ENCODE measurements around the gene CCDC50. TPM values are rescaled to one million over a fixed set of nuclear protein-coding genes. Genes with fewer than 3 reads are reported as not detected.

CCDC50 gene
- 31.4 and 32.2 TPM in 2 replicates for total RNA-seq (2014; rRNA removed; shearing (Covaris generic))
- total RNA-seq (2022), result 43.9 and 54.3 TPM in 2 replicates
- Bru-seq, nascent RNA, result percentile 88 among the genes with signal in this experiment
- BruChase-seq, experiment 1, labeled RNA remaining after a 6-hour chase, result percentile 69 among the genes with signal in this experiment
- BruChase-seq, experiment 2, labeled RNA remaining after a 2-hour chase, result percentile 77 among the genes with signal in this experiment
- long read RNA-seq, transcript CCDC50-202 (11 exons, 1,926 nt), result major isoform, 53 of 63 reads
- long read RNA-seq, partial matches to known transcripts, result 2 of 63 reads
- long read RNA-seq, other reads (novel, unspliced or antisense), result 8 of 63 reads

GRCh38 chr3:191328962-191329653 is at the start of gene CCDC50:
TSS of gene CCDC50 (plus strand) at chr3:191329394. CDS start at chr3:191329675, 281 bp downstream.
- peak within 1 kb of the TSS; percentile 62 for H3K27ac ChIP-seq (ENCODE audit: low read depth, low read length, poor library complexity, severe bottlenecking)
- H3K9me2 ChIP-seq (ENCODE audit: insufficient read depth, low read length), result no peaks in the 10 kb centered on the region
- peaks cover 57% of the 10 kb centered on the region for H3K4me1 ChIP-seq (ENCODE audit: insufficient read depth, low read length, poor library complexity, severe bottlenecking)
- ChIA-PET CTCF (ENCODE audit: unreplicated experiment) (no interaction called here), POLR2A (interaction anchor here (1.1 to 2.5 kb wide), 4 partner anchors 11 to 86 kb away, joined by 3 to 7 read pairs (median 6); no protein-coding TSS in a partner anchor)
- H4K20me1 ChIP-seq (ENCODE audit: insufficient read depth, low read length), result no peaks in the 10 kb centered on the region
- H3K79me2 ChIP-seq (ENCODE audit: insufficient read depth, low read depth, low read length), result peaks cover 46% of the 10 kb centered on the region
- no TSS peak for BruUV-seq (replicated peaks)
- H3K4me3 ChIP-seq (ENCODE audit: low read depth, low read length, poor library complexity, severe bottlenecking), result peak within 1 kb of the TSS; percentile 95
- DNase-seq (ENCODE audit: low spot score), result peak; percentile 82
- peak within 1 kb of the TSS; percentile 86 for H3K4me2 ChIP-seq (ENCODE audit: low read length)
- intact Hi-C loops (cut with micrococcal nuclease; ENCODE audit: unreplicated experiment), result loop anchor here (1.0 to 2.0 kb wide), 2 partner anchors 33 to 84 kb away; no protein-coding TSS in a partner anchor
- H3K36me3 ChIP-seq (ENCODE audit: insufficient read depth, low read length), result no peaks in the 10 kb centered on the region
- no peaks in the 10 kb centered on the region for H3K9me3 ChIP-seq (ENCODE audit: low read length)
- TF ChIP-seq EZH2phosphoT487 (IDR thresholded peaks at IDR 0.05; ENCODE audit: borderline replicate concordance, low read depth, low read length) (no peak), CTCF (conservative IDR thresholded peaks at IDR 0.05; ENCODE audit: low read length) (no peak)
- peak within 1 kb of the TSS; percentile 88 for H2AFZ ChIP-seq (ENCODE audit: low read length)

- H2AFZ ChIP-seq (ENCODE audit: low read length), result peak overlapping the region; percentile 72
- TF ChIP-seq EZH2phosphoT487 (IDR thresholded peaks at IDR 0.05; ENCODE audit: borderline replicate concordance, low read depth, low read length), result no peak
- TF ChIP-seq CTCF (conservative IDR thresholded peaks at IDR 0.05; ENCODE audit: low read length), result no peak
- H3K9me3 ChIP-seq (ENCODE audit: low read length), result 0 out of 2 replicates have a peak, but pooled peaks cover 7% of the 10 kb centered on the region
- no peaks in the 10 kb centered on the region for H3K79me2 ChIP-seq (ENCODE audit: insufficient read depth, low read depth, low read length)
- no peak overlapping the region for H3K4me2 ChIP-seq (ENCODE audit: low read length)
- no peak overlapping the region for H3K27ac ChIP-seq (ENCODE audit: low read depth, low read length, poor library complexity, severe bottlenecking)
- intact Hi-C loops (cut with micrococcal nuclease; ENCODE audit: unreplicated experiment), result no loop called here
- peaks cover 4% of the 10 kb centered on the region for H3K4me1 ChIP-seq (ENCODE audit: insufficient read depth, low read length, poor library complexity, severe bottlenecking)
- CTCF ChIA-PET (ENCODE audit: unreplicated experiment), result no interaction called here
- BruUV-seq (replicated peaks), result no TSS peak
- no peak for DNase-seq (ENCODE audit: low spot score)
- H4K20me1 ChIP-seq (ENCODE audit: insufficient read depth, low read length), result no peaks in the 10 kb centered on the region
- H3K36me3 ChIP-seq (ENCODE audit: insufficient read depth, low read length), result no peaks in the 10 kb centered on the region
- no peaks in the 10 kb centered on the region for H3K9me2 ChIP-seq (ENCODE audit: insufficient read depth, low read length)
- POLR2A ChIA-PET, result interaction anchor here (0.9 to 1.4 kb wide), 3 partner anchors 9 to 135 kb away, joined by 3 to 9 read pairs (median 3); no protein-coding TSS in a partner anchor
- no peak overlapping the region for H3K4me3 ChIP-seq (ENCODE audit: low read depth, low read length, poor library complexity, severe bottlenecking)
Observed at GRCh38 chr3:191280111-191280510, 49.1 kb upstream of the CCDC50 start.
